H1 (cell line): ENCODE data around the gene EGR1. TPM values are rescaled to one million over a fixed set of nuclear protein-coding genes. Genes with fewer than 3 reads are reported as not detected.

Experiments used
- polyA plus RNA-seq, 7 experiments: library from polyadenylated mRNA; depleted of rRNA in 3 of 7; stranded (reverse) in 5 of 7; unstranded in 2 of 7; fragments of >200 nt in 5 of 7; fragments of 200-250 nt in 2 of 7; gene quantifications; 1 replicate in 5 of 7; 2 replicates in 1 of 7; 4 replicates in 1 of 7; pipeline versions ENCODE4 v1.2.1 to v1.2.3, GENCODE V29; 2011 to 2013; ENCODE audit warnings: missing spikeins in 2 of 7, mixed read lengths in 2 of 7
- small RNA-seq: library from polyadenylated mRNA; stranded (forward); fragments of <200 nt; extraction: miRNeasy Mini kit (QIAGEN cat#:217004); gene quantifications from one replicate; pipeline ENCODE3, GENCODE V24; 2013; ENCODE audit not compliant: insufficient read depth
- total RNA-seq: library from RNA; stranded (reverse); fragmentation: NEBNext Ultra II Directional; extraction: Animal tissue kit (Norgen Biotek cat#: 25700); gene quantifications from 2 replicates; pipeline ENCODE4 v1.2.1, GENCODE V29; 2021

EGR1 gene
- total and polyA plus RNA-seq, 2 of the 8 experiments (the other 6 are each of a cell fraction or from before 2014, with no cell fraction given): 16.2 to 35.5 TPM

Small RNA genes within 50 kb of the gene (small RNA-seq; reads per million reads assigned to genes)
- gene AC113403.1: not detected

Other genes starting within 250 kb of the EGR1 start
- 0.88 and 1.2 TPM in 2 replicates for gene GFRA3, start 190.9 kb upstream of the EGR1 start, total RNA-seq
- gene GFRA3, start 190.9 kb upstream of the EGR1 start, polyA plus RNA-seq (2011; rRNA removed): 3.4 TPM in 2 replicates
- 20.8 and 23.2 TPM in 2 replicates for gene CDC25C, start 133.7 kb upstream of the EGR1 start, total RNA-seq
- gene CDC25C, start 133.7 kb upstream of the EGR1 start, polyA plus RNA-seq (2011; rRNA removed): 12.1 and 18.4 TPM in 2 replicates
- 57.6 and 58.9 TPM in 2 replicates for gene FAM53C, start 127.2 kb upstream of the EGR1 start, total RNA-seq
- 72.7 and 75.3 TPM in 2 replicates for gene FAM53C, start 127.2 kb upstream of the EGR1 start, polyA plus RNA-seq (2011; rRNA removed)
- 78.1 and 79.7 TPM in 2 replicates for gene KDM3B, start 112.8 kb upstream of the EGR1 start, total RNA-seq
- 21.1 and 27.1 TPM in 2 replicates for gene KDM3B, start 112.8 kb upstream of the EGR1 start, polyA plus RNA-seq (2011; rRNA removed)
- 40.2 and 41.4 TPM in 2 replicates for gene REEP2, start 26.4 kb upstream of the EGR1 start, total RNA-seq
- 26.5 and 44.7 TPM in 2 replicates for gene REEP2, start 26.4 kb upstream of the EGR1 start, polyA plus RNA-seq (2011; rRNA removed)
- 168 TPM in 2 replicates for gene ETF1, start 77.8 kb downstream of the EGR1 start, total RNA-seq
- 31.1 and 50.5 TPM in 2 replicates for gene ETF1, start 77.8 kb downstream of the EGR1 start, polyA plus RNA-seq (2011; rRNA removed)
- 395 and 396 TPM in 2 replicates for gene HSPA9, start 109.9 kb downstream of the EGR1 start, total RNA-seq
- gene HSPA9, start 109.9 kb downstream of the EGR1 start, polyA plus RNA-seq (2011; rRNA removed): 175 and 191 TPM in 2 replicates